Thoracic aorta (tissue), 2 donors: Measurements from ENCODE around the gene REEP5. TPM values are rescaled to one million over a fixed set of nuclear protein-coding genes. Genes with fewer than 3 reads are reported as not detected.

Experiments
- ATAC-seq: fragments of 150-250 bp; one replicate; pipeline ENCODE4 v1.8.0; 2017; ENCODE audit warnings: low read depth; ENCODE audit not compliant: insufficient number of reproducible peaks, low FRiP score
- DNase-seq: peaks from one replicate; pipeline ENCODE4 v3.0.0-alpha.2; 2020; ENCODE audit warnings: low spot score
- H3K27ac ChIP-seq, 2 donors: fragments of 200-600 bp; sonication (generic); 1 replicate in 1 of 2; 2 replicates in 1 of 2; pipeline ENCODE4 v1.5.1; 2016; ENCODE audit warnings: mild to moderate bottlenecking in 2 of 2, moderate library complexity in 2 of 2
- H3K27me3 ChIP-seq: fragments of 200-600 bp; sonication (generic); replicated peaks from 2 replicates; pipeline ENCODE4 v1.6.0; 2016; ENCODE audit warnings: mild to moderate bottlenecking; ENCODE audit not compliant: insufficient read depth
- H3K36me3 ChIP-seq: fragments of 200-600 bp; sonication (generic); one replicate; pipeline ENCODE4 v1.5.1; 2016
- H3K4me1 ChIP-seq, 2 donors: fragments of 200-600 bp; sonication (generic); 1 replicate in 1 of 2; 2 replicates in 1 of 2; pipeline versions ENCODE4 v1.5.1 to v1.6.0; 2016; ENCODE audit warnings: low read depth in 2 of 2, mild to moderate bottlenecking in 1 of 2; ENCODE audit not compliant: control insufficient read depth in 1 of 2
- H3K4me3 ChIP-seq: fragments of 200-600 bp; sonication (generic); 2 replicates; pipeline ENCODE4 v1.5.1; 2016; ENCODE audit warnings: mild to moderate bottlenecking
- H3K9me3 ChIP-seq: fragments of 200-600 bp; sonication (generic); 2 replicates; pipeline ENCODE4 v1.5.1; 2016
- total RNA-seq, 2 donors: library from RNA; depleted of rRNA; stranded (reverse); fragments of >200 nt; gene quantifications; one replicate each; pipeline versions ENCODE4 v1.1.0 to v1.2.3, GENCODE V29; 2016
- TF ChIP-seq, protein P1 (sequence below): fragments of 200-600 bp; sonication (generic); IDR thresholded peaks from one replicate; pipeline ENCODE4 v1.5.1; 2019; ENCODE audit warnings: antibody characterized with exemption

The REEP5 gene
- total RNA-seq, 2 donors from 2014 or later = 80.4 to 110 TPM

DNA sequence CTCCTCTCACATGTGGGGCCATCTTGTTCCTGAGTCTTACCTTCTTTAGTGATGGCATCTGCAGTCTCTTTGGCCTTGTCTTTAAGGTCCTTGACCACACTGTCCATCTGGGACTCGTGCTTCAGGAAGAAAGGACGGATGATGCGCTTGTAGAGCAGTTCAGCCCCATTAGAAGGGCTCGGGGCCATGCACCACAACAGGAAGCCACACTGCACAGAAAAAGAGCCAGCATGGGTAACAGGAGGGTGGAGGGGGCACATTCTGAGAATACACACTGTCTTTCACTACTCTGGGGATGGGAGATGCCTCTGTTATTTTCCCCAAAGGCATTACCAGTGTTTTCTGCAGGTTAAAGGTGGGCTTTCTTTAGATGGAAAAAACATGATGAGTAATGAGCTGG is 35.1 kb downstream of the REEP5 start:
- DNase-seq (no peak), ATAC-seq (no peak)
- Histone ChIP-seq H3K27ac (no peak overlapping the region), H3K4me1 (no peaks in the 10 kb centered on the region), H3K27me3 (no peaks in the 10 kb centered on the region), H3K36me3 (peaks cover 36% of the 10 kb centered on the region), H3K4me3 (no peak overlapping the region), H3K9me3 (no peaks in the 10 kb centered on the region)
- TF ChIP-seq, protein P1, sequence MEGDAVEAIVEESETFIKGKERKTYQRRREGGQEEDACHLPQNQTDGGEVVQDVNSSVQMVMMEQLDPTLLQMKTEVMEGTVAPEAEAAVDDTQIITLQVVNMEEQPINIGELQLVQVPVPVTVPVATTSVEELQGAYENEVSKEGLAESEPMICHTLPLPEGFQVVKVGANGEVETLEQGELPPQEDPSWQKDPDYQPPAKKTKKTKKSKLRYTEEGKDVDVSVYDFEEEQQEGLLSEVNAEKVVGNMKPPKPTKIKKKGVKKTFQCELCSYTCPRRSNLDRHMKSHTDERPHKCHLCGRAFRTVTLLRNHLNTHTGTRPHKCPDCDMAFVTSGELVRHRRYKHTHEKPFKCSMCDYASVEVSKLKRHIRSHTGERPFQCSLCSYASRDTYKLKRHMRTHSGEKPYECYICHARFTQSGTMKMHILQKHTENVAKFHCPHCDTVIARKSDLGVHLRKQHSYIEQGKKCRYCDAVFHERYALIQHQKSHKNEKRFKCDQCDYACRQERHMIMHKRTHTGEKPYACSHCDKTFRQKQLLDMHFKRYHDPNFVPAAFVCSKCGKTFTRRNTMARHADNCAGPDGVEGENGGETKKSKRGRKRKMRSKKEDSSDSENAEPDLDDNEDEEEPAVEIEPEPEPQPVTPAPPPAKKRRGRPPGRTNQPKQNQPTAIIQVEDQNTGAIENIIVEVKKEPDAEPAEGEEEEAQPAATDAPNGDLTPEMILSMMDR = no peak

DNA sequence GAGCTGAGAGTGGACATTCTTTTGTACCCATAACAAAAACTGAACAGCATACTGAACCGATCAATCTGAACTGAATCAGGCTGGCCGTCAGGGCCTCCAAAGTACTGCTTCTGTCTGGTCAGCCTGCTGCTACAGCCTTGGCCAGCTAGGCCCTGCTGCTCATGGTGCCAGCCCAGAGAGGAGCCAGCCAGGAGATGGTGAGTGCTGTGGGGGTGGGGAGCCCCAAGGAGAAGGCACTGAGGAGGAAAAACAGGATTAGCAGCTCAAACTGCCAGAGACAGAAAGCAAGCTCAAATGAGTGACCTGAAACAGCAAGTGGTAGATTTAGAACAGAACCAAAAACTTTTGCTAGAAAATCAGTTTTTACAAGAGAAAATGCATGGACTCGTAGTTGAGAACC is 37.0 kb downstream of the REEP5 start:
- TF ChIP-seq, protein P1 = no peak
- no peaks in the 10 kb centered on the region for H3K27me3 ChIP-seq
- ATAC-seq (no peak), DNase-seq (no peak)
- no peak overlapping the region for H3K27ac ChIP-seq
- no peaks in the 10 kb centered on the region for H3K9me3 ChIP-seq
- peaks cover 43% of the 10 kb centered on the region for H3K36me3 ChIP-seq
- H3K4me1 ChIP-seq = no peaks in the 10 kb centered on the region
- H3K4me3 ChIP-seq = no peak overlapping the region

DNA sequence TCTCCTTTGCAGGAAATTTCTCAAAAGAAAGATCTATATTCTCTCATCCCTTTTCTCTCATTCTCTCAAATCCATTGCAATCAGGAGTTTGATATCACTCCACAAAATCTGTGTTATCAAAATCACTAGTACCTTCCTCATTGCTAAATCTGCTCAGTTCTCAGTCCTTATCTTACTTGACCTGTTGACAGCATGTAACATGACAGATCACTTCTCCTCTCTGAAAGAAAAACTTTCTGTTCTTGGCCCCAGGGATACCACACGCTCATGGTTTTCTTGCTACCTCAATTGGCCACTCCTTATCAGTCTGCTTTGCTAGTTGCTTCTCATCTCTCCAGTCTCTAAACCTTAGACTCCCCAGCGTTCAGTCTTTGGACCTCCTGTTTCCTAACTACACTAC is 38.8 kb downstream of the REEP5 start:
- TF ChIP-seq, protein P1 = no peak
- no peaks in the 10 kb centered on the region for H3K27me3 ChIP-seq
- ATAC-seq = no peak
- no peak for DNase-seq
- no peak overlapping the region for H3K27ac ChIP-seq
- no peak overlapping the region for H3K4me3 ChIP-seq
- no peaks in the 10 kb centered on the region for H3K9me3 ChIP-seq
- H3K4me1 ChIP-seq = no peaks in the 10 kb centered on the region
- H3K36me3 ChIP-seq = peaks cover 47% of the 10 kb centered on the region

DNA sequence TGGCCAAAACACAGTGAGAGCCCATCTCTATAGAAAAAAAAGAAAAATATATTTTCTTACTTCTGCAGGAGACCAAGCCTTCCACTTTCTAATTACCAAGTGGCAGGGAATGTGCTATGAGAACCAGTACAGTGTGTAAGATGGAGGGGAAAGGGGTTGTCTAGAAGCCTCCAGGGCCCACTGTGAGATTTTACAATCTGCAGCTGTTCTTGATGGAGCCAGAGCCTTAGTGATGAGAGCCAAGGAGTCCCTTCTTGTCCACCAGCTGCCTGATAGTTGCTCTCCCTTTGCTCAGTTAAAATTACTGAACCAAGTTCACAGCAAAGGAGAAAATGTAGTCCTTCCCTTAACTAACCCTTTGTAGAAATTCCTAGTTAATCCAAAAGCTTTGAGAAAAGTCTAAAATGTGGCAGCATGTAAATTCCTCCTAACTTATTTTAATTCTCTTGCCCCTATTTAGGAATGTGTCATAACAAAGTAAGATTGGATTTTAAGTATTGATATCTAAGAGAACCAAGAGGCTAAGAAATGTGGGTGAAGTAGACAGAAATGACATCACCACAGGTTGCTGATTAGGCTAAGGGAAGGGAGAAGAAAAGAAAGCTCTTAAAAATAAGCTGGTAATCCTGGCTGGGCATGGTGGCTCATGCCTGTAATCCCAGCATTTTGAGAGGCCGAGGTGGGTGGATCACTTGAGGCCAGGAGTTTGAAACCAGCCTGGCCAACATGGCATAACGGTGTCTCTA is 41.6 kb downstream of the REEP5 start:
- H3K9me3 ChIP-seq = no peaks in the 10 kb centered on the region
- no peak overlapping the region for H3K4me3 ChIP-seq
- no peak overlapping the region for H3K27ac ChIP-seq
- no peaks in the 10 kb centered on the region for H3K4me1 ChIP-seq
- DNase-seq (no peak), ATAC-seq (no peak)
- no peaks in the 10 kb centered on the region for H3K27me3 ChIP-seq
- H3K36me3 ChIP-seq = peaks cover 34% of the 10 kb centered on the region
- TF ChIP-seq, protein P1 = no peak

DNA sequence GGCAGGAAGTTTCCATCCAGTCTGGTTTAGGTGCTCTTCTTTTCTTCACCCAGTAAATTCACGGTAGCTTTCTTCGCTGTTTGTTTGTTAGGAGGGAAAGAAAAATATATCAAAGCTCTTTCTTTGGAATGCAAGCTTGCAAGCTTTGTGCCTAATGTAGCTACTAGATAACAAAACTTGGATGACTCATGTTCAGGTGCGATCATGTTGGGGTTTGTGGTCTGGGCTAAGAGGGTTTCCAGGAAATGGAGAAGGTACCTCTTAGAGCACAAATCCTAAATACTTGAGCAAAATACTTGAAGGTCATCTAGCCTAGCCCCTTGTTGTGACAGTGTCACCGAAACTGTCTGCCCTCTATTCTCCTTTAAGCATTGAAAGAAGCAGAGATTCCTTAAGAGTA is 43.3 kb downstream of the REEP5 start:
- TF ChIP-seq, protein P1 = no peak
- H3K9me3 ChIP-seq = no peaks in the 10 kb centered on the region
- H3K36me3 ChIP-seq = peaks cover 32% of the 10 kb centered on the region
- no peak overlapping the region for H3K27ac ChIP-seq
- H3K27me3 ChIP-seq = no peaks in the 10 kb centered on the region
- DNase-seq (no peak), ATAC-seq (no peak)
- H3K4me3 ChIP-seq = no peak overlapping the region
- no peaks in the 10 kb centered on the region for H3K4me1 ChIP-seq
